ENCODE measurements around the gene EDEM2. TPM values are rescaled to one million over a fixed set of nuclear protein-coding genes. Genes with fewer than 3 reads are reported as not detected.
A peak's percentile ranks its signal among the peaks of the same experiment; 100 is the strongest.
"Not testable (repeated sequence)": the region's sequence is repeated elsewhere in the genome, so short reads cannot be mapped to it uniquely, and the experiment has no call there.

The EDEM2 gene
- total and polyA plus RNA-seq, 10 donors = 18.3 to 37.5 (median 32.2) TPM

- Histone ChIP-seq H3K4me1 (peaks cover 5 to 47% (median 19%) of the 10 kb centered on the region in 6 donors), H3K27ac (peak overlapping the region in 5 of 8 donors; percentile 37 to 69 (median 52)), H3K4me3 (no peak overlapping the region), H3K9me3 (peaks cover 0 to 3% (median 0%) of the 10 kb centered on the region in 8 donors), H3K27me3 (replicated peaks in 1 of 7) (no peaks in the 10 kb centered on the region), H3K36me3 (no peaks in the 10 kb centered on the region)
- TF ChIP-seq CTCF (IDR thresholded peaks at IDR 0.05 in 8 of 11, conservative IDR thresholded peaks at IDR 0.05 in 3 of 11) = no peak
- no peak for TF ChIP-seq POLR2AphosphoS5 (IDR thresholded peaks at IDR 0.05)
- no peak for TF ChIP-seq POLR2A (IDR thresholded peaks at IDR 0.05)
- intact Hi-C loops (cut with DNase I; ENCODE audit: low total_unique reads) = no loop called here
- WGBS, 5 donors = 94 to 98% (median 96%) methylated on average over 1 of the region's 1 CpG
- no peak for DNase-seq
These were observed 20.7 kb upstream of the EDEM2 start for GRCh38 chr20:35167787-35168186.

- Histone ChIP-seq H3K4me1 (peaks cover under 1 to 38% (median 12%) of the 10 kb centered on the region in 6 donors), H3K4me3 (no peak overlapping the region), H3K9me3 (peaks cover 0 to 3% (median 0%) of the 10 kb centered on the region in 8 donors), H3K27me3 (replicated peaks in 1 of 7) (no peaks in the 10 kb centered on the region), H3K36me3 (no peaks in the 10 kb centered on the region), H3K27ac (peak overlapping the region in 5 of 8 donors; percentile 37 to 74 (median 57))
- TF ChIP-seq POLR2A (IDR thresholded peaks at IDR 0.05) (no peak), POLR2AphosphoS5 (IDR thresholded peaks at IDR 0.05) (peak; percentile 85 to 91 (median 90)), CTCF (IDR thresholded peaks at IDR 0.05 in 8 of 11, conservative IDR thresholded peaks at IDR 0.05 in 3 of 11) (peak in 1 of 11 experiments; percentile 11)
- intact Hi-C loops (cut with DNase I; ENCODE audit: low total_unique reads) = no loop called here
- peak; percentile 88 for DNase-seq
- WGBS, 5 donors = 18 to 35% (median 27%) methylated on average over 5 of the region's 5 CpGs
These were observed 19.2 kb upstream of the EDEM2 start for GRCh38 chr20:35166242-35166830.

- Histone ChIP-seq H3K9me3 (peaks cover 0 to 3% (median 0%) of the 10 kb centered on the region in 8 donors), H3K4me3 (no peak overlapping the region), H3K27me3 (replicated peaks in 1 of 7) (no peaks in the 10 kb centered on the region), H3K27ac (peak overlapping the region in 5 of 8 donors; percentile 37 to 74 (median 57)), H3K4me1 (peaks cover 0 to 35% (median 11%) of the 10 kb centered on the region in 6 donors), H3K36me3 (no peaks in the 10 kb centered on the region)
- 72 to 82% (median 77%) methylated on average over 4 of the region's 4 CpGs for WGBS, 5 donors
- no peak for TF ChIP-seq POLR2A (IDR thresholded peaks at IDR 0.05)
- TF ChIP-seq POLR2AphosphoS5 (IDR thresholded peaks at IDR 0.05) = no peak
- no peak for TF ChIP-seq CTCF (IDR thresholded peaks at IDR 0.05 in 8 of 11, conservative IDR thresholded peaks at IDR 0.05 in 3 of 11)
- DNase-seq = no peak
- intact Hi-C loops (cut with DNase I; ENCODE audit: low total_unique reads) = no loop called here
These were observed 18.4 kb upstream of the EDEM2 start for GRCh38 chr20:35165221-35166185.

- DNase-seq; H3K36me3 ChIP-seq; H3K4me3 ChIP-seq; H3K27ac ChIP-seq; intact Hi-C loops (cut with DNase I; ENCODE audit: low total_unique reads); H3K27me3 ChIP-seq (replicated peaks in 1 of 7); H3K9me3 ChIP-seq: not testable (repeated sequence)
- H3K4me1 ChIP-seq = peaks cover 0 to 35% (median 11%) of the 10 kb centered on the region in 6 donors
These were observed 17.4 kb upstream of the EDEM2 start for GRCh38 chr20:35164531-35164930.

GRCh38 chr20:35160341-35160740 lies 13.2 kb upstream of the EDEM2 start:
- not testable (repeated sequence) for DNase-seq, H3K9me3 ChIP-seq
- WGBS, 5 donors = 92 to 96% (median 95%) methylated on average over 5 of the region's 5 CpGs

More at GRCh38 chr20:35160341-35160740, 13.2 kb upstream of the EDEM2 start:
- H3K36me3 ChIP-seq; H3K4me3 ChIP-seq; H3K27me3 ChIP-seq (replicated peaks in 1 of 7); intact Hi-C loops (cut with DNase I; ENCODE audit: low total_unique reads); H3K27ac ChIP-seq: not testable (repeated sequence)
- H3K4me1 ChIP-seq = peaks cover 0 to 12% (median 0%) of the 10 kb centered on the region in 6 donors
